DMS79 (cell line): Measurements from ENCODE around the gene THG1L.
"Not testable (repeated sequence)": the region's sequence is repeated elsewhere in the genome, so short reads cannot be mapped to it uniquely, and the experiment has no call there.

Experiments
- DNase-seq: peaks from one replicate; lab custom pipeline; 2025; lab: John Stamatoyannopoulos, UW

Gene THG1L

DNA sequence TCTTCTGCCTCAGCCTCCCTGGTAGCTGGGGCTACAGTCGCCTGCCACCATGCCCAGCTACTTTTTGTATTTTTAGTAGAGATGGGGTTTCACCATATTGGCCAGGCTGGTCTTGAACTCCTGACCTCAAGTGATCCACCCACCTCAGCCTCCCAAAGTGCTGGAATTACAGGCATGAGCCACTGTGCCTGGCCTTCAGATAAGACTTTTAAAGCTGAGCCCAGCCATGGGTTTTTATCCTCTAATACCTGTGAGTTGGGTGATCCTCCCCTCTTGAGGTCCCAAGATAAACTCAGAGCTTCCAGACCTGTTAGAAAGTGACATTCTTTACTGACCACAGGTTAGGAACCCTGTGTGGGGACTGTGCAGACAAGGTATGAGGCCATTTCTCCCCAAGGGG, 3.4 kb upstream of the THG1L start:
- DNase-seq = not testable (repeated sequence)

DNA sequence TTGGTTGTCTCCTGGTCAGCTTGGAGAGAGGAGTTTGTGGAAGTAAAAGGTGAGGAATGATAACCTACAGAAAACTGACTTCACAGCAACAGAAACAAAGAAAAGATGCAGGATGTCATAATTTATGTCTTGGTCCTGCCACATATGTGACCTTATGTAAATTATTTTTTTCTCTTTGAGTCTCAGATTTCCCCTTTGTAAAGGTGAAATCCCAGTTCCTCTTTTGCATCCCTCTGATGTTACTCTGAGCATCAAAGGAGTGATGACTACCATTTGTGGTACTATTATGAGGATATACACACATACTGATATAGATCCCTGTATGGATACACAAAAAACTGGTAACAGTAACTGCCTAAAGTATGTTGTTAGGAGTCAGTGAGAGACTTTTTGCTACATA, 1.4 kb upstream of the THG1L start:
- DNase-seq = no peak

DNA sequence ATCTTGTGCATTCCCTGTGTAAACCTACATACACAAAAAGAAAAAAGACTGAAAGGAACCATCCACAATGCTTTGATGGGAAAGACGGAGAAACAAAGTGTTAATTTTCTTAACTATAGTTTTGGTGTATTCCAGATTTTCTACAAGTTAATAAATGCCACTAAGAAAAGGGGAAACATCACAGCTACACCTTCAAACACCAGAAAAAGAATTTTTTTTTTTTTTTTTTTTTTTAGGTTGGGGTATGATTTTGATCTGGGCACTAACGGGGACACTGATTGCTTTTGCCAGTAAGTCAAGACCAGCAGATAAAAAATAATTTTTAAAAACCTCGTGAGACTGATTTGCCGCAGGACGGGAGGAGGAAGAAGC, 334 bp upstream of the THG1L start:
- no peak for DNase-seq

DNA sequence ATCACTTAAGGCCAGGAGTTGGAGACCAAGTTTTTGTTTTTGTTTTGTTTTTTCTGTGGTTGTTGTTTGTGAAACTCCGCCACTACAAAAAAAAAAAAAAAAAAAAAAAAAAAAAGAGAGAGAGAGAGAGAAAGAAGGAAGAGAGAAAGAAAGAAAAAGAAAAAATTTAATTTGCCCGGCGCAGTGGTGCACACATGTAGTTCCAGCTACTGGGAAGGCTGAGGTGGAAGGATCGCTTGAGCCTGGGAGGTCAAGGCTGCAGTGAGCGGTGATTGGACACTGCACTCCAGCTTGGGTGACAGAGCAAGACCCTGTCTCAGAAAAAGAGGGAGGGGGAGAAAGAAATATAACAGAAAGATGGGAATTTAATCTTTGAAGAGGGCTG, 902 bp downstream of the THG1L start:
- no peak for DNase-seq

DNA sequence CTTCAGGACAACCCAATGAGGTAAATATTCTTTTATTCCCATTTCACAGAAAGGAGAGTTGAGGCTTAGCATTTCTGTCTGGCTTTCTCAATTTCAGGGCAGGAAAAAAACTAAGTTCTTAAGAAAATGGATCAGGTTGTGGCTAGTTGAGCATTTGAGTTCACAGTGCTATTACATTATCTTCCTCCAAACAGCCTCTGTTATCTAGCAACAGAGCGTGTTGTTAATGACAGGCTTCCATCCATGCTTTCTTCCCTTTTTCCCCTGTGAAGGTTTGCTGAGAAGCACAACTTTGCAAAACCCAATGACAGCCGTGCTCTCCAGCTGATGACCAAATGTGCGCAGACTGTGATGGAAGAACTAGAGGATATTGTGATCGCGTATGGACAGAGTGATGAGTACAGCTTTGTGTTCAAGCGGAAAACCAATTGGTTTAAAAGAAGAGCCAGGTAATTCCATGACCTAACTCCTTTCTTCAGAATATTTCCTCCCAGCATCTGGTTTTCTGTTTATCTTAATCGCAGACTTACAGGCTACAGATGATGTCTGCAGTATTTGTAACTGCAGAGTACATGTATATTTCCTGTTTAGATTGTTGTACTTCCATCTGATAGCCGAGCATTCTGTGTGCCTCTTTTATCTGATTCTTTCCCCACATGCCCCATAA, 1.5 kb downstream of the THG1L start:
- no peak for DNase-seq

DNA sequence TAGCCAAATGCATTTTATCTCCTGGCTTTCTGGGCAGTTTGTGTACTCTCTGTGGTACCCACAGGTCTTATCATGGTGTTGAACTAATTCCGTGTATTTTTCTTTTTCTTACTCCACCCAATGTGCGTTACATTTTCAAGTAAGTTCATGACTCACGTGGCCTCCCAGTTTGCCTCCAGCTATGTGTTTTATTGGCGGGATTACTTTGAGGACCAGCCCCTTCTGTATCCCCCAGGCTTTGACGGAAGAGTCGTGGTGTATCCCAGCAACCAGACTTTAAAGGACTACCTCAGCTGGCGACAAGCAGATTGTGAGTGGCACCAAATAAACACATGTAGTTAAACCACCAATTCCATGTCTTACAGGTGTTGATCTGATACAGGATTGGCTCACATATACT, 3.2 kb downstream of the THG1L start:
- no peak for DNase-seq

DNA sequence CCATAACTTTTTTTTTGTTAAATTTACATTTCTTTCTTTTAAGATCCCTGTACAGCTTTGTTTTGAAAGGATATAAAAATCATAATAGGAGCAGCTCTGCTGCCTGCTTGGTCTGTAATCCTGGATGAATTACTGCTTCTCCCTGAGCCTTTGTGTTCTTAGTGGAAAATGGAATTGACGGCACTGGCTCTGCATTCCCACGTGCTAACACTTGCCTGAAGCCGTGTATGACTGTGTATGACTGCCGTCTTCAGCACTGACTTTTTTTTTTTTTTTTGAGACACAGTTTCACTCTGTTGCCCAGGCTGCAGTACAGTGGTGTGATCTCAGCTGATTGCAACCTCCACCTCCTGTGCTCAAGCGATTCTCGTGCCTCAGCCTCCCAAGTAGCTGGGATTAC, 4.8 kb downstream of the THG1L start:
- no peak for DNase-seq

DNA sequence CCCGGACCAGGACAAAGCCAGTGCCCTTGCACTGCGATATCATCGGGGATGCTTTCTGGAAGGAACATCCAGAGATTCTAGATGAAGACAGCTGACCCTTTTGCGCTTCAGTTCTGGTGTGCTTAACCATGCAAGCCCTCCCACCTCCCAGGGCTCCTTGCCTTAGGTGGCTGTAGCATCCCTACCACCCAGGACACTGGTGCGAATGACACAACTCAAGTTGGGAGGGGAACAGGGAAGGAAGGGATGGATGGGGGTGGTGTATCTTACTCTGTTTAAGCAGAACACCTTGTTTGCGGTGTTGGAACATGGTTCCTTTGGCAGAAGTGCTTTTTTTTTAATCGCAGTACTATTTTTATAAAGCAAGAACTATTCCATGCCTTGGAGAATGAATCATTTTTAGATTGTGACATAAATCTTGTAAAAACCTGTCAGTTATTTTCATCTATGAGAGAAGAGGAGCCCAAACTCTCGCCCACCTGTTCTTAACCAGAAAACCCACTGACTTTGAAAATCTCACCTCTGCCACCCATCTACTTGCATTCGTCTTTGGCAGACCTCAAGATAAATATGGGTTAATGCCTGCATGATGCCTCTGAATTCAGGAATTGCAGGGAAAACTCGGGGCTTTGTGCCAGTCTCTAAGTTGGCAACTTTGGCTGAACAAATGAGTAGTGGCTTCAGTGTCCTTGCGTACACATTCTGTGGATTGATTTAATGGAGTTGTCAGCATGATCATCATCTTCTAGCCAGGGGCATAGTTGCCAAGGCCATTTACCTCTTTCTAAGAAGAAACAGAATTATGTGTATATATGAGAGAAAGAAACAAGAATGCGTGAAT, 8.4 kb downstream of the THG1L start:
- no peak for DNase-seq

DNA sequence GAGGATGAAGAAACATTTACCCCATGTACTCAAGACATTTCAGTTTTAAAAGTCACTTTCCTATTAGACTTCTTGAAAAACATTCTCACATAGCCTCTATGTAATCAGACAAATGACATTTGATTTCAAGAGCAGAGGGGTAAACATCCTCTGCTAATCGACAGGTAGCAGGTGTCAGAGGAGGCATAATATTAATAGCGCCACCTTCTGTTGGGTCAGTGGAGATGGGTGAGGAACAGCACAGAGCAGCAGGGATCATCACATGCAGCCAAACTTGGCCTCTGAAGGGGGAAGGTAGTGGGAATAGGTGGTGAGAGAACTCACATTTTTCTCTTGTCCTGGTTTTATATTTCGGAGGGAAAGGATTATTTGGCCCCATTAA, 9.0 kb downstream of the THG1L start:
- no peak for DNase-seq

DNA sequence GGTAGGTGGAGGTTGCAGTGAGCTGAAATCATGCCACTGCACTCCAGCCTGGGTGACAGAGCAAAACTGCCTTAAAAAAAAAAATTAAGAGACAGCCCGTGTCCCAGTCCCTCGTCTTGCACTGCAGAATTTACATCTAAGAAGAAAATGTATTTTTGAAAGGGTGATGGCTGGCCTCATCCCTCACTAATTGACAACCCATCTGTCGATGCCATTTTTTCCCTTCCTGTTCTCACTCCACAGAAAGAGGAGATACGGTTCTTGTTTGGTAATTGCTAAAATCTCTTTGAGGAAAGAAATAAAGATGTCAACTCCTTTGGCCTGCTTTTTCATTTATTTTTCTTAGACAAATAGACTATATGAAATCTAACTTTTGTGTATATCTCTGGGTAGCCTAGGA, 9.9 kb downstream of the THG1L start:
- no peak for DNase-seq

DNA sequence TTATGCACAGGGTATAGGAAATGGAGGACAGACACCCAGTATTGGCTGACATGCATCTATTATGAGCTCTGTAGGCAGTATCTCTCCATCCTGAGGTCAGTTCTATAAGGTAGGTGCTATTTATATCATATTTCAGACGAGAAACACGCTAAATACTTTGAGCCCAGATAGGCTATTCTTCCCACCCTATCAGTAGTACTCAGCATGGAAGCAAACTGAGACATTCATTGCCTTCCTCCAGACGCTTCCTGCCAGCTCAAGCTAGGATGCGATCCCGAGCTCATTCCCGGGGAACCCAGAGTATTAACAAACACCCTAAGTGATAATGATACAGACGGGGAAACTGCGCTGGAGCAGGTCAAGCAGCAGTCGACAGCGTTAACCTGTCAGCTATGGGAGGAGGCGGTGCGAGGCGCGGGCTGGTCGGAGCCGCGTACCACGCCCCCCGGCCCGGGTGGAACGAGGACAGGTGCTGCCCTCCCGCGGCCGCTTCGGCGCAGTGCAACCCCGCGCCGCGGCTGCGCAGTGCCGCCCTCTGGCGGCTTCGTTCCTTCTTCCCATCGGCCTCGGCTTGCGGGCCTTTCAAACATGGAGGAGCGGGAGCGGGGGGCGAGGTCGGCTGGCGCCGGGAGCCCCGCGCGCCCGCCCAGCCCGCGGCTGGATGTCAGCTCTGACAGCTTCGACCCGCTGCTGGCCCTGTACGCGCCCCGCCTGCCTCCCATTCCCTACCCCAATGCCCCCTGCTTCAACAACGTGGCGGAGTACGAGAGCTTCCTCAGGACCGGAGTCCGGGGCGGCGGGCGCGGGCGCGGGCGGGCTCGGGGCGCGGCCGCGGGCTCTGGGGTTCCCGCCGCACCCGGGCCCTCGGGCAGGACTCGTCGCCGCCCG, 12.2 kb downstream of the THG1L start, which contains the start of gene LSM11:
TSS of gene LSM11 (plus strand) at position 550 of the 888 bp plus-strand sequence. CDS start at position 589, 39 bp downstream.
- DNase-seq = peak; percentile 39

DNA sequence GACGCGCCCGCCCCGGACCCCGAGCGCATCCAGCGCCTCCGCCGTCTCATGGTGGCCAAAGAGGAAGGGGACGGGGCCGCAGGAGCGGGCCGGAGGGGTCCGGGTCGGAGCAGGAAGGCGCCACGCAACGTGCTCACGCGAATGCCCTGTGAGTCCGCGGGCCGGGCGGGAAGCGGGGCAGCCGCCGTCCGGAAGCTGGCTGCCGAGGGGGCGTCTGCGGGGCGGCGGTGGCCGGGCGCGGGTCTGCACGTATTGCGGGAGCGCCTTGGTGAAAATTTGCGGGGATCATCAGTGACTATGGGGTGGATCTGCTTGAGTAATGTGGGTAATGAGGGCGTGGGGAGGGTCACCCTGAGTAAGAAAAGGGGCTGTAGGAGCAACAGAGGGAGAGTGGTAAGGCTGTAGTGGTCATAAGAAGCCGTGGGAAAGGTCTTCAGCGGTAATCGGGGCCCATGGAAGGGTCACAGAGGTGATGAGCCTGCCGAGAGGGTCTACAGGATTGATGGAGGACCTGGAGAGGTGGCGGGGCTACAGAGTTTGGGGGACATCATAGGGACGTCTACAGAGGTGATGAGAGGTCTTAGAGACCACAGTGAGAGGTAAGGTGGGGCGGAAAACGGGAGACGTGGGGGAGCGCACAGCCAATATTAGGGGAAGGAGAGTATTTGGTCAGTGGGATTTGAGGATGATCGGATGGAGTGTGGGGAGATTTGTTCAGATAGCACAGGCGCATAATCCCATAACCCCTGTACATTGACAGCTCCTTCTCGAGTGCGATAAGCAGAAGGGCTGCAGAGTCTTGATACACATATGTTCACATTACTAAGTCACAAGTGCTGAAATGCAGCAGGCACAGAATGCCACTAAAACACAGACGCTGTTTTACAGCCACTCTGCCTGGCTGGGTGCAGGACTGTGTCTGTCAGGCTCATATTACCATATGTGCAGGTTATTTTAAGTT, 13.1 kb downstream of the THG1L start:
- DNase-seq = no peak

DNA sequence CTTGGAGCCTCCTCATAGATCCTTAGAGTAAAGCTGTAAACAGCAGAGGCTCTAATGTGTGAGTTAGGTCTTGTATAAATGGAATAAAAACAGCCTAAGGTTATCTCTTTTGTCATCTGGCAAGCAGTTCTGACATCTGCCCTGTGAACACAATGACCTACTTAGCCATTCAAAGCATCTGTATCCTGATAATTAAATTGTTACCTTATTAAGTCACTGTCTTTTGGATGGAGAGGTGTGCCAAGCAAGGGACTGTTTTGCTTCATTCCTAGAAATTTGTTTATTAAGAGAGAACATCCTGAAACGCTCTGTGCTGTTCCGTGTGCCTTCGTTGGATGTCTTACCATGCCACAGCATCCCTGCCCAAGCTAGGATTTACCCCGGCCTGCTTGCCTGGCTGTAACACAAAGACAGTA, 13.8 kb downstream of the THG1L start:
- DNase-seq = no peak

DNA sequence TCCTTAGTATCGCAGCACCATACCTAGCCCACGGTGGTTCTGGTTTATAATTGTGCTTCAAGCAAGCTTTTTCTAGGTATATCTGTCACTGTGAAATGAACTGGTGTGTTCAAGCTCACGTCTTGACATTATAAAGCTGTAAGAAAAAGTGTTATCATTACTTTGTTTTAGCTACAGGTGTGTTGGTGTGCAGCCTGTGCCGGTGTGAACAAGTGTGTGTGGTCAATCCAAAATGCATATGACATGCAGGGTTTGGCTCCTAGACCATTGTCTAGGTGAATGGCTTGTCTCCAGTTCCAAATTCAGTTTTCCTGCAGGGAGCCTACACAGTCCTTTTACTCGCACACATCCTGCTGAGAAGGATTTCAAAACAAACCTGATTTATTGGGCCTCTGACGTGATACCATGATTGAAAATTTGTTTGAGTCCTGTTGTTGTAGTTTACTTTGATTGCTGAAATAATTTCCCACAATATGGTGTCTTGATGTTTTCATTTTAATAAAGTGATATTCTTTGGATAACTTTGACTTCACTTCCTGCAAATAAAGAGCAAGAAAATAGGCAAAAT, 16.0 kb downstream of the THG1L start:
- DNase-seq = no peak

DNA sequence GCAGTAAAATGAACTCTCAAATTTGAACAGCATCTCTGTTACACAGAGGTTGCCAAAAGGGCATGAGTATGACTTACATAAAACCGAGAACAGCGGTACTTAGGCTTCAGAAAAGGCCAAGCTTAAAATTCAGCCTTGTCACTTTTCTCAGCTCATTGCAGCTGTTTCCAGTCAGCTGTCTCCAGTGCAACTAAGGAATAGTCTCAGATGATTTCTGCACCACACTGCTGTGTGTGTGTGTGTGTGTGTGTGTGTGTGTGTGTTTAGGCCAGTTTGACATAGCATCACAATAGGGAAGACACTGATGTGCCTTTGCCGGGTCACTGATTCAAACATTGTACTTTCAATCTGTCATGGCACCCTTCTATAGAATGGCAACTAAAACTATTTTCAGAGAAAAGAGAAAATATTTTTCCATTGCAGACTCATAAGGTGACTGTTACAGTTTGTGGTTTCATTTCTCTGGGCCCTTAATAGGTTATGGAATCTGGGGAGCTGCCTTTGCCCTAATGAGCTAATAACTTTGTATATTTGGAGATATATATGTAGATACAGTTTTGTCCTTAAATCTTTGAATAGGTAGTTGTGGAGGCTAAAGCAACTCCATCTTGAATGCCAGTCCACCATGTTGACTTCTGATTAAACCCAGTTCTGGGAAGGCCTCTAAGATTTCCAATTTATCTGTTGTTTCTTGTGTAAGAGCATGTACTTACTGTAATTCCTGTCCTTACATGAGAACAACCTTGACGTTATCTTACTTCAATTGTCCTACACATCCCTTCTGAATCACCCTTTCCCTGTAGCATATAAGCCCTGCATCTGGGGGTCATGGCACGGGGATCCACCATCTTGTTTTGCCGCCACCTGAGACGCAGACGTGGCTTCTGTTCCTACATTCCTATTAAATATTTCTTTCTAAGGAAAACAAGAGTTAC, 16.8 kb downstream of the THG1L start:
- DNase-seq = no peak

DNA sequence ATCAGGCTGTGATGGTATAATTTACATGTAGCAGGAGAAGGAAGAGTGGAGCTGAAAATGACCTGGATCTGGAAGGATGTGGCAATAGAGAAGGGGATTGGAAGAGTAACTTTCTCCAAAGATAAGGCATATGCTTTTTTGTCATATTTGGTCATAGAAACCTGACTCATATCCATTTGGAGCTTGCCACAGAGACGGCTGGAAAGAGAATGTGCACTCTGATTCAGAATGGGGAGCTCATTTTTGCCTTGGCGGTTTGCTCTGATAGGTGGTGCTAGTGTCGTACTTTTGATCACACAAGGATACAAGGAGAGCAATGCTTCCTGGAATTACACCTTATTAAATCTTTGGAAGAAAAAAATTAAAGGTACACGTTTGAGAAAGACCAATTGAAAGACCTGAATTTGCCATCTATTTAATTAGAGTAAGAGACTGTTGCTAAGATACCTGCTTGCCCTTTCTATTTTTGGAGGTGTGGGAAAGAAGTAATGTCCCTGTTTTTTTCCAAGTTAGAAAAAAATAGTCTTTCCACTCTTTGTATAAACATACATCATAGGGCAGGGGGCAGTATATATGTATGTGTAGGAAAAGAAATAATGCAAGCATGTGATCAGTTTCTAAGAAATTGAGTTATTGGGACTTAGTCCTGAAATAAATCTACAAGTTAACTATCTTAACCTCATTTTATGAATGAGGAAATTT, 17.7 kb downstream of the THG1L start:
- DNase-seq = no peak

DNA sequence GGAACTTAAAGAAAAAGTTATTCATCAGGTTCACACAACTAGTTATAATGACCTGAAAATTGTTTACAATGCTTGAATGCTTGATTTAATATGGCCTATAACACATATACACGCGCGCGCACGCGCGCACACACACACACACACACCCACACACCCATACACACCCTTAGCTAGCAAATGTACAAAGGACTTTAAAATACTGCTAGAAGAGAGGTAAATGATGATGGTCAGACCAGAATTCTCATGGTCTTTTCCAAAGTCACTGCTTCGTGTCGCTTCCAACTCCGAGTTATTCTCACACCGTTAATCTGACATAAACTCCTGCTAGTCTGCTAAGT, 18.2 kb downstream of the THG1L start:
- no peak for DNase-seq

DNA sequence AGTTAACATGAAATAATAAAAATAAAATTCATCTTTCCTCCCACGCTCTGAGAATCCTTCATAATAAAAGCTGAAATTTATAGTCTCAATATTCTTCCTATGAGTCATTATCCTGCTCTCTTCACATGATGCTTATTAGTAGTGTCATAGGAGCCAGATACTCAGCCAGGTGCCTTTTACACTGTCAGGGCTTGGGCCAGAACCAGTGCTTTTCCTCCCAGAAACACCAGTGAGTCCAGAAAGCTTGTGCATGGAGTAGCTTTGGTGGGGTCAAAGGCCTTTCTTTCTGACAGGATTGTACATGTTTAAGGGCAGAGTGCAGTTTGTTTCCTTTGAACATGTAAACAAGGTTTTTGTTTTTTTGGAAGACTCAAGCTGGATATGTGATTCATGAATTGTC, 19.1 kb downstream of the THG1L start:
- DNase-seq = no peak

DNA sequence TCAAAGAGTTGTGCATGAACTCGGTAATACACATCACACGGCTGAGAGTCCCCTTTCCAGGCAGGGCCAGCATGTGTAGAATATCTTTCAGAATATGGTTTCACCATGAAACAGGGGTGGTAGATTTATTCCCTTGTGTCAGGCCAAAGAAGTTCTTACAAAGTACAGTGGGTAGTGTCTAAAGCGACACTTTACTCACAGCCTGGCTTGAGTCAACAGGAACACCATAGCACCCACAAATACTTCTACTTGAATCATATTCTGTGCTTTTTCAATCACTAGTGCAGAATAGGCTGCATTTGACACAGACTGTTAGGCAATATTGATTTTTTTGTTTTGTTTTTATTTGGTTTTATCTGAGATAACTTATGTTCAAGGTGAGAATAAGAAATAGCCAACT, 24.9 kb downstream of the THG1L start:
- no peak for DNase-seq

DNA sequence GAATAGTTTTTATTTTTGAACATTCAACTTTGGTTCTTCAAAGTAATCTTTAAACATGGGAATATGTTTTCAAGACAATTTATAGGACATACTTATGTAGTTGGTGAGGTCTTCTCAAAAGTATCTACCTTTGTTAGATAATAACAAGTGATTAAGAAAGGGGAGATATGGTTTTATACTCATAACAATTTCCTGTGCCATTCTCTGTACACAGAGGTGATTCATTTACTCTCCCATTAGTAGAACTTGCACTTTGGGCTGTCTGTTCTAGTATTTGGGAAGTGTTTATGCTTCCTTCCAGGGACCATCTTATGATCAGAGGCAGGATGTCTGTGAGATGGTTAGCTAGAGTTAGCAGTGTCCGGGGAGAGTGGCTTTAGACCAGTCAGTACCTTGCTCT, 27.5 kb downstream of the THG1L start:
- no peak for DNase-seq
